ENCODE measurements around the gene CCDC85A. TPM values are rescaled to one million over a fixed set of nuclear protein-coding genes. Genes with fewer than 3 reads are reported as not detected.

CCDC85A gene
- polyA plus RNA-seq, 3 donors from 2014 or later: not detected

GRCh38 chr2:56390644-56391043 is 206.9 kb downstream of the CCDC85A start:
- Mint-ChIP-seq H3K9me3 (peaks cover 2 to 28% (median 12%) of the 10 kb centered on the region in 6 donors), H3K36me3 (no peaks in the 10 kb centered on the region), H3K4me1 (no peaks in the 10 kb centered on the region), H3K27ac (no peak overlapping the region), H3K4me3 (no peak overlapping the region), H3K27me3 (ENCODE audit: low read depth in 3 of 3) (no peaks in the 10 kb centered on the region)
- DNase-seq: no peak

DNA sequence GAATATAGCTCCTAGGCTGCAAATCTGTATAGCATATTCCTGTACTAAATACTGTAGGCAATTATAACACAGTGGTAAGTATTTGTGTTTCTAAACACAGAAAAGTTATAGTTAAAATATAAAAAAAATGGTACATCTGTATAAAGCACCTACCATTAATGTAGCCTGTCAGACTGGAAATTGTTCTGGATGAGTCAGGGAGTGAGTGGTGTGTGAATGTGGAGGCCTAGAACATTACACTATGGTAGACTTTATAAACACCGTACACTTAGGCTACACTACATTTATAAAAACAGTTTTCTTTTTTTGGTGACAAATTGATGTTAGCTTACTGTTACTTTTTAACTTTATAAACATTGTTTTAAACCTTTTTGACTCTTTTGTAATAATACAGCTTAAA is 226.3 kb downstream of the CCDC85A start:
- Mint-ChIP-seq H3K4me1 (no peaks in the 10 kb centered on the region), H3K4me3 (no peak overlapping the region), H3K27me3 (ENCODE audit: low read depth in 3 of 3) (no peaks in the 10 kb centered on the region), H3K36me3 (no peaks in the 10 kb centered on the region), H3K27ac (no peak overlapping the region), H3K9me3 (peaks cover 6 to 37% (median 16%) of the 10 kb centered on the region in 6 donors)
- no peak for DNase-seq

GRCh38 chr2:56416500-56417176 is 232.8 kb downstream of the CCDC85A start:
- H3K9me3 Mint-ChIP-seq: peaks cover 10 to 54% (median 29%) of the 10 kb centered on the region in 6 donors
- no peak overlapping the region for H3K27ac Mint-ChIP-seq

More at GRCh38 chr2:56416500-56417176, 232.8 kb downstream of the CCDC85A start:
- no peak overlapping the region for H3K4me3 Mint-ChIP-seq
- H3K27me3 Mint-ChIP-seq (ENCODE audit: low read depth in 3 of 3): peaks cover 0 to 2% (median 0%) of the 10 kb centered on the region in 3 donors
- no peaks in the 10 kb centered on the region for H3K4me1 Mint-ChIP-seq
- no peak for DNase-seq
- H3K36me3 Mint-ChIP-seq: peaks cover 0 to 5% (median 0%) of the 10 kb centered on the region in 3 donors
